GM12878 (cell line): Measurements from ENCODE around the gene EBLN2.

Experiments used
- ZNF217 ChIP-seq: fragments of 450-650 bp; IDR thresholded peaks from 2 replicates; pipeline ENCODE4 v1.6.1; 2017; ENCODE audit warnings: antibody characterized with exemption, mild to moderate bottlenecking
- TF ChIP-seq, protein P1 (sequence below): IDR thresholded peaks from 2 replicates; pipeline ENCODE4 v1.6.1; 2012; ENCODE audit warnings: mild to moderate bottlenecking, low read depth, low read length
- TF ChIP-seq, protein P2 (sequence below), 3 experiments: IDR thresholded peaks in 2 of 3; conservative IDR thresholded peaks in 1 of 3; 2 replicates each; pipeline ENCODE4 v1.5.1; 2011; ENCODE audit warnings: low read depth in 3 of 3, low read length in 3 of 3, mild to moderate bottlenecking in 3 of 3, control low read depth in 2 of 3, moderate library complexity in 2 of 3, inconsistent platforms in 1 of 3, mixed read lengths in 1 of 3; ENCODE audit not compliant: control insufficient read depth in 2 of 3, insufficient read depth in 1 of 3; ENCODE audit errors: extremely low read depth in 1 of 3

- TF ChIP-seq, protein P1, sequence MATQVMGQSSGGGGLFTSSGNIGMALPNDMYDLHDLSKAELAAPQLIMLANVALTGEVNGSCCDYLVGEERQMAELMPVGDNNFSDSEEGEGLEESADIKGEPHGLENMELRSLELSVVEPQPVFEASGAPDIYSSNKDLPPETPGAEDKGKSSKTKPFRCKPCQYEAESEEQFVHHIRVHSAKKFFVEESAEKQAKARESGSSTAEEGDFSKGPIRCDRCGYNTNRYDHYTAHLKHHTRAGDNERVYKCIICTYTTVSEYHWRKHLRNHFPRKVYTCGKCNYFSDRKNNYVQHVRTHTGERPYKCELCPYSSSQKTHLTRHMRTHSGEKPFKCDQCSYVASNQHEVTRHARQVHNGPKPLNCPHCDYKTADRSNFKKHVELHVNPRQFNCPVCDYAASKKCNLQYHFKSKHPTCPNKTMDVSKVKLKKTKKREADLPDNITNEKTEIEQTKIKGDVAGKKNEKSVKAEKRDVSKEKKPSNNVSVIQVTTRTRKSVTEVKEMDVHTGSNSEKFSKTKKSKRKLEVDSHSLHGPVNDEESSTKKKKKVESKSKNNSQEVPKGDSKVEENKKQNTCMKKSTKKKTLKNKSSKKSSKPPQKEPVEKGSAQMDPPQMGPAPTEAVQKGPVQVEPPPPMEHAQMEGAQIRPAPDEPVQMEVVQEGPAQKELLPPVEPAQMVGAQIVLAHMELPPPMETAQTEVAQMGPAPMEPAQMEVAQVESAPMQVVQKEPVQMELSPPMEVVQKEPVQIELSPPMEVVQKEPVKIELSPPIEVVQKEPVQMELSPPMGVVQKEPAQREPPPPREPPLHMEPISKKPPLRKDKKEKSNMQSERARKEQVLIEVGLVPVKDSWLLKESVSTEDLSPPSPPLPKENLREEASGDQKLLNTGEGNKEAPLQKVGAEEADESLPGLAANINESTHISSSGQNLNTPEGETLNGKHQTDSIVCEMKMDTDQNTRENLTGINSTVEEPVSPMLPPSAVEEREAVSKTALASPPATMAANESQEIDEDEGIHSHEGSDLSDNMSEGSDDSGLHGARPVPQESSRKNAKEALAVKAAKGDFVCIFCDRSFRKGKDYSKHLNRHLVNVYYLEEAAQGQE, result no peak
- TF ChIP-seq ZNF217, result no peak
- TF ChIP-seq, protein P2, sequence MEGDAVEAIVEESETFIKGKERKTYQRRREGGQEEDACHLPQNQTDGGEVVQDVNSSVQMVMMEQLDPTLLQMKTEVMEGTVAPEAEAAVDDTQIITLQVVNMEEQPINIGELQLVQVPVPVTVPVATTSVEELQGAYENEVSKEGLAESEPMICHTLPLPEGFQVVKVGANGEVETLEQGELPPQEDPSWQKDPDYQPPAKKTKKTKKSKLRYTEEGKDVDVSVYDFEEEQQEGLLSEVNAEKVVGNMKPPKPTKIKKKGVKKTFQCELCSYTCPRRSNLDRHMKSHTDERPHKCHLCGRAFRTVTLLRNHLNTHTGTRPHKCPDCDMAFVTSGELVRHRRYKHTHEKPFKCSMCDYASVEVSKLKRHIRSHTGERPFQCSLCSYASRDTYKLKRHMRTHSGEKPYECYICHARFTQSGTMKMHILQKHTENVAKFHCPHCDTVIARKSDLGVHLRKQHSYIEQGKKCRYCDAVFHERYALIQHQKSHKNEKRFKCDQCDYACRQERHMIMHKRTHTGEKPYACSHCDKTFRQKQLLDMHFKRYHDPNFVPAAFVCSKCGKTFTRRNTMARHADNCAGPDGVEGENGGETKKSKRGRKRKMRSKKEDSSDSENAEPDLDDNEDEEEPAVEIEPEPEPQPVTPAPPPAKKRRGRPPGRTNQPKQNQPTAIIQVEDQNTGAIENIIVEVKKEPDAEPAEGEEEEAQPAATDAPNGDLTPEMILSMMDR (IDR thresholded peaks at IDR 0.05 in 2 of 3, conservative IDR thresholded peaks at IDR 0.05 in 1 of 3; ENCODE audit: control insufficient read depth in 2 of 3, extremely low read depth in 1 of 3, insufficient read depth in 1 of 3, low read depth in 3 of 3, low read length in 3 of 3), result no peak
Observed at GRCh38 chr3:73018790-73019441, 42.5 kb upstream of the EBLN2 start.
